HepG2 (cell line): ENCODE data around the gene CAND2. TPM values are rescaled to one million over a fixed set of nuclear protein-coding genes. Genes with fewer than 3 reads are reported as not detected.

Experiments used
- ARID4A ChIP-seq: sonication (generic); formaldehyde crosslinking; IDR thresholded peaks from 2 replicates; pipeline ENCODE4 v1.5.0; 2020; ENCODE audit warnings: mild to moderate bottlenecking, missing genetic modification reagents, borderline replicate concordance
- FOXP4 ChIP-seq: sonication (generic); formaldehyde crosslinking; IDR thresholded peaks from 2 replicates; pipeline ENCODE4 v1.4.0; 2020; ENCODE audit warnings: missing genetic modification reagents
- GPN1 ChIP-seq: sonication (generic); formaldehyde crosslinking; IDR thresholded peaks from 2 replicates; pipeline ENCODE4 v1.5.1; 2020; ENCODE audit warnings: missing genetic modification reagents, borderline replicate concordance
- HDAC2 ChIP-seq: sonication (generic); formaldehyde crosslinking; IDR thresholded peaks from 2 replicates; pipeline ENCODE4 v1.4.0; 2020; ENCODE audit warnings: missing genetic modification reagents
- NCOA1 ChIP-seq: sonication (generic); formaldehyde crosslinking; IDR thresholded peaks from 2 replicates; pipeline ENCODE4 v1.9.0; 2021; ENCODE audit warnings: missing genetic modification reagents
- SRSF9 ChIP-seq: fragments of 200-400 bp; formaldehyde crosslinking; IDR thresholded peaks from 2 replicates; pipeline ENCODE4 v1.6.1; 2018; ENCODE audit warnings: borderline replicate concordance, mild to moderate bottlenecking, low read depth, low read length; ENCODE audit not compliant: insufficient read depth, poor library complexity, severe bottlenecking
- XRCC5 ChIP-seq: fragments of 200-400 bp; formaldehyde crosslinking; optimal IDR thresholded peaks from 2 replicates; pipeline ENCODE3; 2017; ENCODE audit warnings: mild to moderate bottlenecking, low read length
- ZNF101 ChIP-seq: sonication (generic); formaldehyde crosslinking; IDR thresholded peaks from 2 replicates; pipeline ENCODE4 v1.4.0; 2020; ENCODE audit warnings: mild to moderate bottlenecking, low read depth, missing genetic modification reagents, borderline replicate concordance
- ZNF3 ChIP-seq: IDR thresholded peaks from 2 replicates; pipeline ENCODE4 v1.7.0; 2017; ENCODE audit warnings: inconsistent platforms
- polyA plus RNA-seq, 8 experiments: library from polyadenylated mRNA; depleted of rRNA in 3 of 8; stranded (reverse) in 7 of 8; unstranded in 1 of 8; fragments of >200 nt; fragmentation: Illumina TruSeq in 4 of 8; extraction: Trizol in 4 of 8; gene quantifications; 2 replicates each; pipeline versions ENCODE4 v1.2.1 to v1.2.3, GENCODE V29; 2011 to 2016; ENCODE audit warnings: low read depth in 4 of 8, missing spikeins in 1 of 8, mixed read lengths in 1 of 8; ENCODE audit not compliant: insufficient read depth in 1 of 8
- total RNA-seq, 5 experiments: library from RNA; depleted of rRNA; stranded (reverse); fragments of >200 nt; fragmentation: Illumina TruSeq; extraction: Trizol; gene quantifications; 2 replicates each; pipeline ENCODE4 v1.2.3, GENCODE V29; 2016; ENCODE audit warnings: low read depth in 1 of 5
- TF ChIP-seq, protein P1 (sequence below): fragments of 450-650 bp; IDR thresholded peaks from 2 replicates; pipeline ENCODE4 v1.6.1; 2016
- TF ChIP-seq, protein P2 (sequence below): IDR thresholded peaks from 2 replicates; pipeline ENCODE4 v1.6.1; 2018; ENCODE audit warnings: missing genetic modification reagents, mild to moderate bottlenecking, missing compliant biosample characterization
- TF ChIP-seq, protein P3 (sequence below): sonication (generic); formaldehyde crosslinking; IDR thresholded peaks from 2 replicates; pipeline ENCODE4 v1.4.0; 2020; ENCODE audit warnings: missing genetic modification reagents

The CAND2 gene
- total and polyA plus RNA-seq, 2 of the 13 experiments (the other 11 are each of a cell fraction or from before 2014, with no cell fraction given), result 0.01 TPM; not detected in 1

DNA sequence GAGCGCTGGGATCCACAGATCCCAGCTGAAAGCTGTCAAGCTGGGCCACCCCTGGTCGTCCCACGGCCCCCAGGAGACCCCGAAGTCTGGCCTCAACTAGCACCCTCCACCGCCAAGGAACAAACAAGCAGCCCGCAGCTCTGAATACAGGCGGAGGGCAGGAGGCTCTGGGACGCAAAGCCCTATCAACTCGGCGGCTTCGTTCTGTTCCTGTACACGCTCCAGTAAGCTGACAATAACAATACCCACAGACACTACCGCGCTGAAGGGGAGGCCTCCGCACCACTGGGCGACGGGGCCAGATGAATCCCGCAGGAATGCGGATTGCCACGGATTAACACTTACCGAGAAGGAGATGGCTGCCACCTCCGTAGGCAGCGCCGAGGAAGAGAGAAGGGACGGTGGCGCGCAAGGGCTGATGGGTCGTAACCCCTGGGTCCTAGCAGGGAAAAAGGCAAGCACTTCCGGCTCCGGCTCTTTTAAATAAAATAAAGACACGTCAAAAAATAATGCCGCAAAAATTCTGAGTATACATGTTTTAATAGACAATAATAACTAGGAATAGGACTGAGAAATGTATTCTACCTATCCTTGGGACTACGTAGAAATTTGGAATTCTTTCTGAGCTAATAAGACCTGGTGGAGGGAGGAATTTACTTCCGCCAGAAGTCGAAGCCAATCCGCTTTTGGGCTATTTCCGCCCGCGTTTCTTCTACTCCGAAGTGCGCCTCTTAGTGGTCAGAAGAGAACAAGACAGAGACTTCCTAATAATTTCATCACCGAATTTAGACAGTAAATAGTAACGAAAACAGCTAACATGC lies 44.9 kb downstream of the CAND2 start, which contains the start of gene RPL32 (continued):
- TF ChIP-seq HDAC2 (CRISPR knock-in tag) (no peak), ZNF3 (CRISPR knock-in tag) (no peak), XRCC5 (peak; percentile 33), FOXP4 (CRISPR knock-in tag) (peak; percentile 36), SRSF9 (no peak), GPN1 (CRISPR knock-in tag) (no peak), NCOA1 (CRISPR knock-in tag) (no peak), ARID4A (peak; percentile 89; the same call in 1 of the 2 replicates), ZNF101 (CRISPR knock-in tag) (no peak)
- TF ChIP-seq, protein P1, sequence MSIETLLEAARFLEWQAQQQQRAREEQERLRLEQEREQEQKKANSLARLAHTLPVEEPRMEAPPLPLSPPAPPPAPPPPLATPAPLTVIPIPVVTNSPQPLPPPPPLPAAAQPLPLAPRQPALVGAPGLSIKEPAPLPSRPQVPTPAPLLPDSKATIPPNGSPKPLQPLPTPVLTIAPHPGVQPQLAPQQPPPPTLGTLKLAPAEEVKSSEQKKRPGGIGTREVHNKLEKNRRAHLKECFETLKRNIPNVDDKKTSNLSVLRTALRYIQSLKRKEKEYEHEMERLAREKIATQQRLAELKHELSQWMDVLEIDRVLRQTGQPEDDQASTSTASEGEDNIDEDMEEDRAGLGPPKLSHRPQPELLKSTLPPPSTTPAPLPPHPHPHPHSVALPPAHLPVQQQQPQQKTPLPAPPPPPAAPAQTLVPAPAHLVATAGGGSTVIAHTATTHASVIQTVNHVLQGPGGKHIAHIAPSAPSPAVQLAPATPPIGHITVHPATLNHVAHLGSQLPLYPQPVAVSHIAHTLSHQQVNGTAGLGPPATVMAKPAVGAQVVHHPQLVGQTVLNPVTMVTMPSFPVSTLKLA, result no peak; the same call in 1 of the 2 replicates
- TF ChIP-seq, protein P2, sequence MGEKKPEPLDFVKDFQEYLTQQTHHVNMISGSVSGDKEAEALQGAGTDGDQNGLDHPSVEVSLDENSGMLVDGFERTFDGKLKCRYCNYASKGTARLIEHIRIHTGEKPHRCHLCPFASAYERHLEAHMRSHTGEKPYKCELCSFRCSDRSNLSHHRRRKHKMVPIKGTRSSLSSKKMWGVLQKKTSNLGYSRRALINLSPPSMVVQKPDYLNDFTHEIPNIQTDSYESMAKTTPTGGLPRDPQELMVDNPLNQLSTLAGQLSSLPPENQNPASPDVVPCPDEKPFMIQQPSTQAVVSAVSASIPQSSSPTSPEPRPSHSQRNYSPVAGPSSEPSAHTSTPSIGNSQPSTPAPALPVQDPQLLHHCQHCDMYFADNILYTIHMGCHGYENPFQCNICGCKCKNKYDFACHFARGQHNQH (CRISPR knock-in tag), result peak; percentile 71; the same call in 1 of the 2 replicates
- TF ChIP-seq, protein P3, sequence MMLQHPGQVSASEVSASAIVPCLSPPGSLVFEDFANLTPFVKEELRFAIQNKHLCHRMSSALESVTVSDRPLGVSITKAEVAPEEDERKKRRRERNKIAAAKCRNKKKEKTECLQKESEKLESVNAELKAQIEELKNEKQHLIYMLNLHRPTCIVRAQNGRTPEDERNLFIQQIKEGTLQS (CRISPR knock-in tag), result 0 out of 2 replicates have a peak, but pooled peaks have one; percentile 31
